Activated gamma-delta T cell treated with anti-CD3 and anti-CD28 coated beads, Interleukin-2, amount 50 U/mL, for 16 hours (primary cell): ENCODE data around the gene KDM2B.
"Not testable (repeated sequence)": the region's sequence is repeated elsewhere in the genome, so short reads cannot be mapped to it uniquely, and the experiment has no call there.

Experiments used
- DNase-seq: peaks from one replicate; pipeline ENCODE4 v3.0.0-alpha.2; 2020; ENCODE audit warnings: low read depth

Gene KDM2B

GRCh38 chr12:121384891-121385290, 195.9 kb downstream of the KDM2B start:
- DNase-seq: not testable (repeated sequence)

GRCh38 chr12:121383601-121384021, 197.2 kb downstream of the KDM2B start:
- DNase-seq: no peak

- DNase-seq: no peak
Measured at GRCh38 chr12:121379945-121380344, 200.9 kb downstream of the KDM2B start.
